K562 (cell line): ENCODE results near the gene CDK5RAP3. TPM values are rescaled to one million over a fixed set of nuclear protein-coding genes. Genes with fewer than 3 reads are reported as not detected.
A peak's percentile ranks its signal among the peaks of the same experiment; 100 is the strongest.

Source experiments
- BRCA1 ChIP-seq, 2 experiments: fragments of 450-650 bp in 1 of 2; sonication (generic) in 1 of 2; formaldehyde crosslinking in 1 of 2; IDR thresholded peaks; 2 replicates each; pipeline versions ENCODE4 v1.5.0 to v1.6.1; 2017 to 2020; ENCODE audit warnings: mild to moderate bottlenecking in 1 of 2, missing genetic modification reagents in 1 of 2
- CAMTA2 ChIP-seq: fragments of 250-450 bp; sonication (Bioruptor Pico); conservative IDR thresholded peaks from 2 replicates; pipeline ENCODE4 v1.5.1; 2022
- CBX3 ChIP-seq, 2 experiments: IDR thresholded peaks; 1 replicate in 1 of 2; 2 replicates in 1 of 2; pipeline ENCODE4 v1.6.1; 2012; ENCODE audit warnings: inconsistent platforms in 2 of 2, low read length in 2 of 2, borderline replicate concordance in 1 of 2, control low read depth in 1 of 2
- JUN ChIP-seq, 2 experiments: sonication (generic) in 1 of 2; formaldehyde crosslinking in 1 of 2; IDR thresholded peaks; 2 replicates each; pipeline versions ENCODE4 v1.6.1 to v1.8.0; 2012 to 2022; ENCODE audit warnings: borderline replicate concordance in 2 of 2, mild to moderate bottlenecking in 2 of 2, improper control_type of control experiment in 1 of 2, low read depth in 1 of 2, low read length in 1 of 2, missing genetic modification reagents in 1 of 2
- MIER1 ChIP-seq: fragments of 450-650 bp; IDR thresholded peaks from 2 replicates; pipeline ENCODE4 v1.6.1; 2016; ENCODE audit warnings: antibody characterized with exemption, mild to moderate bottlenecking, low read depth
- RBBP5 ChIP-seq: fragments of 200-600 bp; sonication (generic); IDR thresholded peaks from 2 replicates; pipeline ENCODE4 v1.6.1; 2012; ENCODE audit warnings: borderline replicate concordance, mild to moderate bottlenecking, low read length, control low read depth, inconsistent platforms; ENCODE audit not compliant: insufficient read depth, poor library complexity, severe bottlenecking
- SAP30 ChIP-seq: fragments of 200-600 bp; sonication (generic); IDR thresholded peaks from 2 replicates; pipeline ENCODE4 v1.6.1; 2012; ENCODE audit warnings: borderline replicate concordance, low read depth, mild to moderate bottlenecking, moderate library complexity, low read length, control low read depth, inconsistent platforms; ENCODE audit not compliant: insufficient read depth, poor library complexity, severe bottlenecking
- ZBTB7A ChIP-seq: IDR thresholded peaks from 2 replicates; pipeline ENCODE4 v1.6.1; 2011; ENCODE audit warnings: low read depth, mild to moderate bottlenecking, low read length, moderate library complexity, borderline replicate concordance; ENCODE audit not compliant: control insufficient read depth
- ZBTB8A ChIP-seq: fragments of 450-650 bp; IDR thresholded peaks from 2 replicates; pipeline ENCODE4 v1.6.1; 2018; ENCODE audit warnings: mild to moderate bottlenecking, moderate library complexity; ENCODE audit not compliant: partially characterized antibody
- ZNF695 ChIP-seq: fragments of 450-650 bp; formaldehyde crosslinking; IDR thresholded peaks from 2 replicates; pipeline ENCODE4 v1.4.0; 2020; ENCODE audit warnings: mild to moderate bottlenecking, moderate library complexity
- ZNF766 ChIP-seq: fragments of 200-800 bp; sonication (Bioruptor generic); conservative IDR thresholded peaks from 2 replicates; pipeline ENCODE4 v1.6.1; 2016; ENCODE audit warnings: missing genetic modification characterization, missing compliant biosample characterization
- ZSCAN29 ChIP-seq: fragments of 450-650 bp; IDR thresholded peaks from 2 replicates; pipeline ENCODE4 v1.6.1; 2017
- polyA plus RNA-seq, 8 experiments: library from polyadenylated mRNA; depleted of rRNA in 4 of 8; stranded (reverse) in 5 of 8; unstranded in 3 of 8; fragments of >200 nt; fragmentation: Nextera tagmentation in 2 of 8; fragmentation: Illumina TruSeq in 1 of 8; extraction: Ambion mirVana in 2 of 8; extraction: Trizol in 1 of 8; gene quantifications; 2 replicates each; pipeline versions ENCODE4 v1.2.1 to v1.2.3, GENCODE V29; 2011 to 2014; ENCODE audit warnings: inconsistent platforms in 1 of 8, missing spikeins in 1 of 8
- total RNA-seq, 7 experiments: library from RNA; depleted of rRNA in 6 of 7; stranded (reverse); fragments of >200 nt in 6 of 7; fragmentation: Illumina TruSeq in 2 of 7; extraction: Trizol in 2 of 7; gene quantifications; 2 replicates each; pipeline versions ENCODE4 v1.2.1 to v1.2.3, GENCODE V29; 2011 to 2021; ENCODE audit warnings: low replicate concordance in 1 of 7
- TF ChIP-seq, protein P1 (sequence below): fragments of 450-650 bp; IDR thresholded peaks from 2 replicates; pipeline ENCODE4 v1.6.1; 2018; ENCODE audit not compliant: partially characterized antibody
- TF ChIP-seq, protein P2 (sequence below), 2 experiments: fragments of 450-650 bp; IDR thresholded peaks; 2 replicates each; pipeline ENCODE4 v1.6.1; 2018; ENCODE audit warnings: mild to moderate bottlenecking in 2 of 2, low read depth in 1 of 2; ENCODE audit not compliant: partially characterized antibody in 2 of 2
- TF ChIP-seq, protein P3 (sequence below): fragments of 450-650 bp; IDR thresholded peaks from 2 replicates; pipeline ENCODE4 v1.6.1; 2014; ENCODE audit warnings: low read depth, mild to moderate bottlenecking, moderate library complexity, borderline replicate concordance

Gene CDK5RAP3
- total and polyA plus RNA-seq, 9 of the 15 experiments (the other 6 are each of a cell fraction or from before 2014, with no cell fraction given) = 44.2 to 202 (median 91.5) TPM

DNA sequence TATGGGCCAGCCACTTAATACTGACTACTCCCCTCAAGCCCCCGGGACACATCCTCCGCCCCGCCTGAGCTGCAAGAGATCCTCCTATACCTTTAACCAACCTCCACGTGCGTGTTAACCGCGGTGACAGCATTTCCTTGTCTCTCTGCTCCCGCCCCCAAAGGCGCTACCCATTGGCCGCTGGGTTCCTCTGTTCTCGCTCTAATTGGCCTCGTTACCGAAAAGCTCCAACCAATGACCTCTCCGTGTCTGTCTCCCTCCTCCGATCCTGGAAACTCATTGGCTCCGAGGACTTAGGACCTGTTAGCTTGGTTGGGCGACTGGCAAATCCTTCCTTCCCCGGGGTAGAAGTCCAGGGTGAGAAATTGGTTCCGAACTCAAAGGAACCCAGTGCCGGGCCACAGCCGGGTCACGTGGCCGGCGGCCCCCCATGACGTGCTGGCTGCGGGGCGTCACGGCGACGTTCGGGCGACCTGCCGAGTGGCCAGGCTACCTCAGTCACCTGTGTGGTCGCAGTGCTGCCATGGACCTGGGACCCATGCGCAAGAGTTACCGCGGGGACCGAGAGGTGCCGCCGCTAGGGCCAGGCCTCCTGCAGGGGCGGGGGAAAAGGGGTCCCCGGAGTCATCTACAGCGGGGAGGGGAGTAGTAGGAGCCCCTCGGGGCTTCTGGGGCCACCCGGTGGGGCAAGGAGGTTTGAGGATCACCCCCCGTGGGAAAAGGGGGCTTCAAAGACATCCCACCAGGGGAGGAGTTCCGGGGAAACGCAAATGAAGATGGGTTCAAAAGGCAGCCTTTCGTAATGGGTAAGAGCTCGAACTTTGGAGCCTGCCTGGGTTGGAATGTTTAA is 29.4 kb upstream of the CDK5RAP3 start, which contains the start of gene PNPO (continued):
- TF ChIP-seq CAMTA2 (CRISPR knock-in tag) (no peak), MIER1 (no peak; the same call in 1 of the 2 replicates), SAP30 (peak; percentile 82), ZBTB8A (no peak), JUN (IDR thresholded peaks at IDR 0.05; ENCODE audit: borderline replicate concordance, low read depth, low read length) (peak; percentile 69; the same call in 1 of the 2 replicates), JUN (CRISPR knock-in tag; IDR thresholded peaks at IDR 0.05; ENCODE audit: borderline replicate concordance) (no peak), BRCA1 (IDR thresholded peaks at IDR 0.05) (no peak), BRCA1 (CRISPR knock-in tag; IDR thresholded peaks at IDR 0.05) (no peak), CBX3 (IDR thresholded peaks at IDR 0.05; ENCODE audit: borderline replicate concordance in 1 of 2, low read length in 2 of 2) (peak in 1 of 2 experiments; percentile 93; a peak in 2 of 3 replicates), ZBTB7A (peak; percentile 75), RBBP5 (peak; percentile 90), ZNF766 (CRISPR knock-in tag) (peak; percentile 64; the same call in 1 of the 2 replicates), ZNF695 (no peak), ZSCAN29 (no peak)
- TF ChIP-seq, protein P1, sequence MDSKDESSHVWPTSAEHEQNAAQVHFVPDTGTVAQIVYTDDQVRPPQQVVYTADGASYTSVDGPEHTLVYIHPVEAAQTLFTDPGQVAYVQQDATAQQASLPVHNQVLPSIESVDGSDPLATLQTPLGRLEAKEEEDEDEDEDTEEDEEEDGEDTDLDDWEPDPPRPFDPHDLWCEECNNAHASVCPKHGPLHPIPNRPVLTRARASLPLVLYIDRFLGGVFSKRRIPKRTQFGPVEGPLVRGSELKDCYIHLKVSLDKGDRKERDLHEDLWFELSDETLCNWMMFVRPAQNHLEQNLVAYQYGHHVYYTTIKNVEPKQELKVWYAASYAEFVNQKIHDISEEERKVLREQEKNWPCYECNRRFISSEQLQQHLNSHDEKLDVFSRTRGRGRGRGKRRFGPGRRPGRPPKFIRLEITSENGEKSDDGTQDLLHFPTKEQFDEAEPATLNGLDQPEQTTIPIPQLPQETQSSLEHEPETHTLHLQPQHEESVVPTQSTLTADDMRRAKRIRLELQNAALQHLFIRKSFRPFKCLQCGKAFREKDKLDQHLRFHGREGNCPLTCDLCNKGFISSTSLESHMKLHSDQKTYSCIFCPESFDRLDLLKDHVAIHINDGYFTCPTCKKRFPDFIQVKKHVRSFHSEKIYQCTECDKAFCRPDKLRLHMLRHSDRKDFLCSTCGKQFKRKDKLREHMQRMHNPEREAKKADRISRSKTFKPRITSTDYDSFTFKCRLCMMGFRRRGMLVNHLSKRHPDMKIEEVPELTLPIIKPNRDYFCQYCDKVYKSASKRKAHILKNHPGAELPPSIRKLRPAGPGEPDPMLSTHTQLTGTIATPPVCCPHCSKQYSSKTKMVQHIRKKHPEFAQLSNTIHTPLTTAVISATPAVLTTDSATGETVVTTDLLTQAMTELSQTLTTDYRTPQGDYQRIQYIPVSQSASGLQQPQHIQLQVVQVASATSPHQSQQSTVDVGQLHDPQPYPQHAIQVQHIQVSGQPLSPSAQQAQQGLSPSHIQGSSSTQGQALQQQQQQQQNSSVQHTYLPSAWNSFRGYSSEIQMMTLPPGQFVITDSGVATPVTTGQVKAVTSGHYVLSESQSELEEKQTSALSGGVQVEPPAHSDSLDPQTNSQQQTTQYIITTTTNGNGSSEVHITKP = peak; percentile 82
- TF ChIP-seq, protein P2, sequence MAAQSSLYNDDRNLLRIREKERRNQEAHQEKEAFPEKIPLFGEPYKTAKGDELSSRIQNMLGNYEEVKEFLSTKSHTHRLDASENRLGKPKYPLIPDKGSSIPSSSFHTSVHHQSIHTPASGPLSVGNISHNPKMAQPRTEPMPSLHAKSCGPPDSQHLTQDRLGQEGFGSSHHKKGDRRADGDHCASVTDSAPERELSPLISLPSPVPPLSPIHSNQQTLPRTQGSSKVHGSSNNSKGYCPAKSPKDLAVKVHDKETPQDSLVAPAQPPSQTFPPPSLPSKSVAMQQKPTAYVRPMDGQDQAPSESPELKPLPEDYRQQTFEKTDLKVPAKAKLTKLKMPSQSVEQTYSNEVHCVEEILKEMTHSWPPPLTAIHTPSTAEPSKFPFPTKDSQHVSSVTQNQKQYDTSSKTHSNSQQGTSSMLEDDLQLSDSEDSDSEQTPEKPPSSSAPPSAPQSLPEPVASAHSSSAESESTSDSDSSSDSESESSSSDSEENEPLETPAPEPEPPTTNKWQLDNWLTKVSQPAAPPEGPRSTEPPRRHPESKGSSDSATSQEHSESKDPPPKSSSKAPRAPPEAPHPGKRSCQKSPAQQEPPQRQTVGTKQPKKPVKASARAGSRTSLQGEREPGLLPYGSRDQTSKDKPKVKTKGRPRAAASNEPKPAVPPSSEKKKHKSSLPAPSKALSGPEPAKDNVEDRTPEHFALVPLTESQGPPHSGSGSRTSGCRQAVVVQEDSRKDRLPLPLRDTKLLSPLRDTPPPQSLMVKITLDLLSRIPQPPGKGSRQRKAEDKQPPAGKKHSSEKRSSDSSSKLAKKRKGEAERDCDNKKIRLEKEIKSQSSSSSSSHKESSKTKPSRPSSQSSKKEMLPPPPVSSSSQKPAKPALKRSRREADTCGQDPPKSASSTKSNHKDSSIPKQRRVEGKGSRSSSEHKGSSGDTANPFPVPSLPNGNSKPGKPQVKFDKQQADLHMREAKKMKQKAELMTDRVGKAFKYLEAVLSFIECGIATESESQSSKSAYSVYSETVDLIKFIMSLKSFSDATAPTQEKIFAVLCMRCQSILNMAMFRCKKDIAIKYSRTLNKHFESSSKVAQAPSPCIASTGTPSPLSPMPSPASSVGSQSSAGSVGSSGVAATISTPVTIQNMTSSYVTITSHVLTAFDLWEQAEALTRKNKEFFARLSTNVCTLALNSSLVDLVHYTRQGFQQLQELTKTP (IDR thresholded peaks at IDR 0.05; ENCODE audit: low read depth in 1 of 2, partially characterized antibody in 2 of 2) = no peak
- TF ChIP-seq, protein P3, sequence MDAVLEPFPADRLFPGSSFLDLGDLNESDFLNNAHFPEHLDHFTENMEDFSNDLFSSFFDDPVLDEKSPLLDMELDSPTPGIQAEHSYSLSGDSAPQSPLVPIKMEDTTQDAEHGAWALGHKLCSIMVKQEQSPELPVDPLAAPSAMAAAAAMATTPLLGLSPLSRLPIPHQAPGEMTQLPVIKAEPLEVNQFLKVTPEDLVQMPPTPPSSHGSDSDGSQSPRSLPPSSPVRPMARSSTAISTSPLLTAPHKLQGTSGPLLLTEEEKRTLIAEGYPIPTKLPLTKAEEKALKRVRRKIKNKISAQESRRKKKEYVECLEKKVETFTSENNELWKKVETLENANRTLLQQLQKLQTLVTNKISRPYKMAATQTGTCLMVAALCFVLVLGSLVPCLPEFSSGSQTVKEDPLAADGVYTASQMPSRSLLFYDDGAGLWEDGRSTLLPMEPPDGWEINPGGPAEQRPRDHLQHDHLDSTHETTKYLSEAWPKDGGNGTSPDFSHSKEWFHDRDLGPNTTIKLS = peak; percentile 39; the same call in 1 of the 2 replicates
